ENCODE results near the gene AFF2.
A peak's percentile ranks its signal among the peaks of the same experiment; 100 is the strongest.

The AFF2 gene

GRCh38 chrX:148537556-148538182 is 37.3 kb downstream of the AFF2 start:
- DNase-seq, result no peak

GRCh38 chrX:148538582-148538981 is 38.2 kb downstream of the AFF2 start:
- no peak for DNase-seq

GRCh38 chrX:148540114-148540513 is 39.7 kb downstream of the AFF2 start:
- DNase-seq, result no peak

GRCh38 chrX:148540671-148541583 is 40.5 kb downstream of the AFF2 start:
- no peak for DNase-seq

GRCh38 chrX:148541584-148541940 is 41.1 kb downstream of the AFF2 start:
- DNase-seq, result no peak

GRCh38 chrX:148542481-148543255 is 42.3 kb downstream of the AFF2 start:
- no peak for DNase-seq

GRCh38 chrX:148552775-148553174 is 52.4 kb downstream of the AFF2 start:
- DNase-seq, result no peak

- no peak for DNase-seq
Observed at GRCh38 chrX:148555101-148555500, 54.7 kb downstream of the AFF2 start.

GRCh38 chrX:148555571-148556243 is 55.3 kb downstream of the AFF2 start:
- no peak for DNase-seq

- DNase-seq, result no peak
Observed at GRCh38 chrX:148556498-148556897, 56.1 kb downstream of the AFF2 start.

- no peak for DNase-seq
Observed at GRCh38 chrX:148562846-148563245, 62.4 kb downstream of the AFF2 start.

- peak; percentile 75 for DNase-seq
Observed at GRCh38 chrX:148567229-148567628, 66.8 kb downstream of the AFF2 start.

- DNase-seq, result no peak
Observed at GRCh38 chrX:148567779-148568178, 67.4 kb downstream of the AFF2 start.

- DNase-seq, result no peak
Observed at GRCh38 chrX:148568763-148569162, 68.3 kb downstream of the AFF2 start.

- DNase-seq, result no peak
Observed at GRCh38 chrX:148572337-148572736, 71.9 kb downstream of the AFF2 start.

- DNase-seq, result no peak
Observed at GRCh38 chrX:148573119-148573518, 72.7 kb downstream of the AFF2 start.

- DNase-seq, result peak; percentile 19
Observed at GRCh38 chrX:148574237-148574973, 74.0 kb downstream of the AFF2 start.

- no peak for DNase-seq
Observed at GRCh38 chrX:148576396-148576795, 76.0 kb downstream of the AFF2 start.

- DNase-seq, result peak; percentile 29
Observed at GRCh38 chrX:148577741-148578140, 77.3 kb downstream of the AFF2 start.

- DNase-seq, result no peak
Observed at GRCh38 chrX:148580016-148580415, 79.6 kb downstream of the AFF2 start.

- peak; percentile 59 for DNase-seq
Observed at GRCh38 chrX:148582353-148582752, 81.9 kb downstream of the AFF2 start.
